ACHN (cell line): ENCODE measurements around the gene CKMT2.
"Not testable (repeated sequence)": the region's sequence is repeated elsewhere in the genome, so short reads cannot be mapped to it uniquely, and the experiment has no call there.

ENCODE experiments used
- DNase-seq: peaks from one replicate; pipeline ENCODE4 v3.0.0-alpha.2; 2015
- in situ Hi-C: cut with HindIII; loops from 2 replicates; pipeline ENCODE4 v1.10.0; 2017; ENCODE audit warnings: low sequenced_read_pairs, low pct_ligation_motif_present, low pct_unique_long_range_greater_than_20kb

CKMT2 gene

GRCh38 chr5:81288021-81288433, 54.9 kb downstream of the CKMT2 start:
- in situ Hi-C loops, result no loop called here
- DNase-seq, result no peak

- in situ Hi-C loops, result no loop called here
- DNase-seq, result no peak
These were observed 57.0 kb downstream of the CKMT2 start for GRCh38 chr5:81290146-81290545.

GRCh38 chr5:81292130-81292529, 59.0 kb downstream of the CKMT2 start:
- DNase-seq, result no peak
- in situ Hi-C loops, result no loop called here

GRCh38 chr5:81294021-81294420, 60.9 kb downstream of the CKMT2 start:
- in situ Hi-C loops, DNase-seq: not testable (repeated sequence)

GRCh38 chr5:81297531-81297930, 64.4 kb downstream of the CKMT2 start:
- DNase-seq, result no peak
- in situ Hi-C loops, result no loop called here

GRCh38 chr5:81300921-81301270, 67.8 kb downstream of the CKMT2 start:
- DNase-seq, result no peak
- in situ Hi-C loops, result no loop called here

GRCh38 chr5:81301271-81302015, 68.3 kb downstream of the CKMT2 start, which contains the start of gene ZCCHC9:
TSS of gene ZCCHC9 (plus strand) at chr5:81301587. CDS start at chr5:81304758, 3,171 bp downstream.
- in situ Hi-C loops, result no loop called here
- DNase-seq, result peak; percentile 90

GRCh38 chr5:81302596-81302995, 69.5 kb downstream of the CKMT2 start:
- in situ Hi-C loops, result no loop called here
- DNase-seq, result no peak

- no peak for DNase-seq
- in situ Hi-C loops, result no loop called here
These were observed 70.4 kb downstream of the CKMT2 start for GRCh38 chr5:81303563-81303962.

- DNase-seq, result no peak
- in situ Hi-C loops, result no loop called here
These were observed 72.7 kb downstream of the CKMT2 start for GRCh38 chr5:81305785-81306184.

- in situ Hi-C loops, result no loop called here
- no peak for DNase-seq
These were observed 75.7 kb downstream of the CKMT2 start for GRCh38 chr5:81308836-81309235.

- in situ Hi-C loops, result no loop called here
- no peak for DNase-seq
These were observed 77.4 kb downstream of the CKMT2 start for GRCh38 chr5:81310402-81311063.

- in situ Hi-C loops, result no loop called here
- no peak for DNase-seq
These were observed 80.2 kb downstream of the CKMT2 start for GRCh38 chr5:81313278-81313677.

- DNase-seq, result no peak
- in situ Hi-C loops, result no loop called here
These were observed 80.6 kb downstream of the CKMT2 start for GRCh38 chr5:81313686-81314085.

- in situ Hi-C loops, result no loop called here
- no peak for DNase-seq
These were observed 81.5 kb downstream of the CKMT2 start for GRCh38 chr5:81314581-81314980.

GRCh38 chr5:81315336-81315735, 82.2 kb downstream of the CKMT2 start:
- in situ Hi-C loops, result no loop called here
- DNase-seq, result no peak

- DNase-seq, result no peak
- in situ Hi-C loops, result no loop called here
These were observed 82.7 kb downstream of the CKMT2 start for GRCh38 chr5:81315830-81316229.
